Measurements from ENCODE around the gene GNA15.

The GNA15 gene

DNA sequence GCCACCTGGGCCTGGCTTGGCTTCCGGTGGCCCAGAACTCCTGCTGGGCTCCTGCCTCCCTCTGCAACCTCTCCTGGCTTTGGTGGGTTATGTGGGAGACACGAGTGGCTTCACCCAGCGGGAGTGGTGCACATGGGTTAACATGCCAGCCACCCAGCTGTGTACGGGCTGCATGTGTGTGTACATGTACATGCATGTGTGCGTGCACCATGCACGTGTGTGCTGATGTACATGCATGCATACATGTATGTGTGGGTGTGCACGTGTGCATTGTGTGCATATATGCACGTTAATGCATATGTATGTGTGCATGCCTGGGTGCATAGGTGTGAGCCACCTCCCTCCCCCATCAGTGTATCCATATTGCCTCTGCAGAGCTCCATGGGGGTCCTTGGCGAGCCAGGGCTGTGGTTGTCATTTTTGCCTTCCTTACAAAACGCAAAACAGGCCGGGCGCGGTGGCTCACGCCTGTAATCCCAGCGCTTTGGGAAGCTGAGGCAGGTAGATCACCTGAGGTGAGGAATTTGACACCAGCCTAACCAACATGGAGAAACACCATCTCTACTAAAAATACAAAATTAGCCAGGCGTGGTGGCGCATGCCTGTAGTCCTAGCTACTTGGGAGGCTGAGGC, 29.2 kb upstream of the GNA15 start:
- Histone ChIP-seq H3K27me3 (no peaks in the 10 kb centered on the region), H3K9me3 (no peaks in the 10 kb centered on the region), H3K4me3 (ENCODE audit: low read depth, low read length) (no peak overlapping the region), H3K36me3 (peaks cover 5% of the 10 kb centered on the region; the same call in 1 of the 2 replicates), H3K4me1 (no peaks in the 10 kb centered on the region)
- DNase-seq: no peak
- TF ChIP-seq, protein P1, sequence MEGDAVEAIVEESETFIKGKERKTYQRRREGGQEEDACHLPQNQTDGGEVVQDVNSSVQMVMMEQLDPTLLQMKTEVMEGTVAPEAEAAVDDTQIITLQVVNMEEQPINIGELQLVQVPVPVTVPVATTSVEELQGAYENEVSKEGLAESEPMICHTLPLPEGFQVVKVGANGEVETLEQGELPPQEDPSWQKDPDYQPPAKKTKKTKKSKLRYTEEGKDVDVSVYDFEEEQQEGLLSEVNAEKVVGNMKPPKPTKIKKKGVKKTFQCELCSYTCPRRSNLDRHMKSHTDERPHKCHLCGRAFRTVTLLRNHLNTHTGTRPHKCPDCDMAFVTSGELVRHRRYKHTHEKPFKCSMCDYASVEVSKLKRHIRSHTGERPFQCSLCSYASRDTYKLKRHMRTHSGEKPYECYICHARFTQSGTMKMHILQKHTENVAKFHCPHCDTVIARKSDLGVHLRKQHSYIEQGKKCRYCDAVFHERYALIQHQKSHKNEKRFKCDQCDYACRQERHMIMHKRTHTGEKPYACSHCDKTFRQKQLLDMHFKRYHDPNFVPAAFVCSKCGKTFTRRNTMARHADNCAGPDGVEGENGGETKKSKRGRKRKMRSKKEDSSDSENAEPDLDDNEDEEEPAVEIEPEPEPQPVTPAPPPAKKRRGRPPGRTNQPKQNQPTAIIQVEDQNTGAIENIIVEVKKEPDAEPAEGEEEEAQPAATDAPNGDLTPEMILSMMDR (IDR thresholded peaks at IDR 0.05; ENCODE audit: low read depth, low read length): no peak

DNA sequence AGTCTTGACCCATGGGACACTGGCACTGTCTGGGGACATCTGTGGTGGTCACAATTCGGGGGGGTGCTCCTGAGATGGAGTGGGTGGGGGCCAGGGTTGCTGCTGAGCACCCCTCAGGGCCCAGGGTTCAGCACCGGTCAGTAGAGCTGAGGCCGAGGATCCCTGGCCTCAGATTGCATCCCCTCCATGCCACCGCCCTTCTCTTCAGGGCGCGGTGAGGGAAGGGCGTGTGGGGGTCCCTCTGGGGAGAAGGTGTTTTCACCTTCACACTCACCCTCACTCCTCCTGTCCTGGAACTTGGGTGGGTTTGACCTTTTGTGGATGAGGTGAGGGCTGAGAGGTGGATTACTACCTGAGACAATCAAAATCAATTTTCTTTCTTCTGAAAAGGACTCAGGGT, 28.2 kb upstream of the GNA15 start:
- Histone ChIP-seq H3K9me3 (no peaks in the 10 kb centered on the region), H3K4me3 (ENCODE audit: low read depth, low read length) (no peak overlapping the region), H3K4me1 (no peaks in the 10 kb centered on the region), H3K36me3 (peaks cover 5% of the 10 kb centered on the region; the same call in 1 of the 2 replicates), H3K27me3 (no peaks in the 10 kb centered on the region)
- no peak for DNase-seq
- TF ChIP-seq, protein P1 (IDR thresholded peaks at IDR 0.05; ENCODE audit: low read depth, low read length): no peak

DNA sequence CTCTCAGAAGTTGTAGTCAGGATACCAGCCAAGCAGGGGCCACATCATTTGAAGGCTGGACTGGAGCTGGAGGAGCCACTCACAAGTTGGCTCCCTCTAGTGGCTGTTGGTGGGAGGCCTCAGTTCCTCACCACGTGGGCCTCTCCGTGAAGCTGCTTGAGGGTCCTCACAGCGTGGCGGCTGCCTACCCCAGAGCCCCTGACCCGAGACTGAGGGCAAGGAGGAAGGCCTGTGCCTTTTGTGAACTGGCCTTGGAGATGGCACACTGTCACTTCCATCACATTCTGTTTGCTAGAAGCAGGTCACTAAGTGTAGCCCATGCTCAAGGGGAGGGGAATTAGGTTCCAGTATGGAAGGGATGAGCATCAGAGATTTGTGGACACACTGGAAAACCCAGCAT, 27.1 kb upstream of the GNA15 start:
- TF ChIP-seq, protein P1 (IDR thresholded peaks at IDR 0.05; ENCODE audit: low read depth, low read length): peak; percentile 92
- Histone ChIP-seq H3K36me3 (peaks cover 5% of the 10 kb centered on the region; the same call in 1 of the 2 replicates), H3K9me3 (no peaks in the 10 kb centered on the region), H3K27me3 (no peaks in the 10 kb centered on the region), H3K4me3 (ENCODE audit: low read depth, low read length) (no peak overlapping the region), H3K4me1 (no peaks in the 10 kb centered on the region)
- peak; percentile 80 for DNase-seq

DNA sequence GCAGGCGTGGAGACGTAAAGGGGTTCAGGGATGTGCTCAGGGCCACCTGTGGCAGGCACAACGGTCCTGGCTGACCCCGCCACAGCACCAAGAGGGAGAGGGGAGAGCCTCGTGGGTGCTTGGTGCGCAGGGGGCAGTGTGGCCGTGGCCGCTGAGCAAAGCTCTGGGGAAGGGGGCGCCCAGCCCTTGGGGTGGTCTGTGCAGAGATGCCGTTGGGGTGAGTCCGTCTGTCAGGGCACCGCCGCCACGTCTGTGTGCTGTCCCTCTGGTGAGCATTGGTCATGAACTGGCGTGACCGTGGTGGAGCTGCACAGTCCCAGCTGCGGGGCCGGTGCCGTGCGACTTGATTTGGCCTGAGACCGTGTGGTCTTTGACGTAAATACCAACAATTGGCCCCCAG, 26.3 kb upstream of the GNA15 start:
- Histone ChIP-seq H3K27me3 (no peaks in the 10 kb centered on the region), H3K4me3 (ENCODE audit: low read depth, low read length) (no peak overlapping the region), H3K4me1 (no peaks in the 10 kb centered on the region), H3K9me3 (no peaks in the 10 kb centered on the region), H3K36me3 (peaks cover 8% of the 10 kb centered on the region; the same call in 1 of the 2 replicates)
- TF ChIP-seq, protein P1 (IDR thresholded peaks at IDR 0.05; ENCODE audit: low read depth, low read length): no peak
- DNase-seq: peak; percentile 4

DNA sequence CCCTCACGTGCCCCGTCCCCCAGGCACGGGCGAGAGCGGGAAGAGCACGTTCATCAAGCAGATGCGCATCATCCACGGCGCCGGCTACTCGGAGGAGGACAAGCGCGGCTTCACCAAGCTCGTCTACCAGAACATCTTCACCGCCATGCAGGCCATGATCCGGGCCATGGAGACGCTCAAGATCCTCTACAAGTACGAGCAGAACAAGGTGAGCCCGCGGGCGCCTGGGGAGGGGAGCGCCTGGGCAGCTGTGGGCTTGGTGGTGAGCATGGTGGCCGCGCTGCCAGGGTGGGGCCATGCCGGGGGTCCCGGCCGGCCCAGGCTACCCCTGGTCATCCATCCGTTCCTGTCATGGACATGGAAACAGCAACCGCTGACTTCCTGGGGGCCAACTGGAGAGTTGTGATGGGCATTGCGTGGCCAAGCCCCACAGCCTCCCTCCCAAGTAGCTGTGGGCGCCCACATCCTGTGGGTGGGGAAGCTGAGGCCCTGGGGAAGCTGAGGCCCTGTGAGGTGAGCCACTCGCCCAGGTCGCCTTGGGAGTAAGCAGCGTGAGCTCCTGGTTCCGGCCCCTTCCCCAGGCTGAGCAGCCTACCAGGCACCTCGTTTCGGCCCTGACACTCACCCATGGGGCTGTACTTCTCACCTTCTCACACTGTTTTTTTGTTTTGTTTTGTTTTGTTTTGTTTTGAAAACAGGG, 25.6 kb upstream of the GNA15 start:
- H3K9me3 ChIP-seq: no peaks in the 10 kb centered on the region
- H3K4me1 ChIP-seq: no peaks in the 10 kb centered on the region

More for the DNA sequence above, 25.6 kb upstream of the GNA15 start:
- Histone ChIP-seq H3K4me3 (ENCODE audit: low read depth, low read length) (no peak overlapping the region), H3K27me3 (no peaks in the 10 kb centered on the region), H3K36me3 (peaks cover 8% of the 10 kb centered on the region; the same call in 1 of the 2 replicates)
- DNase-seq: peak; percentile 12
- TF ChIP-seq, protein P1 (IDR thresholded peaks at IDR 0.05; ENCODE audit: low read depth, low read length): no peak
